Measurements from ENCODE around the gene NEDD8. TPM values are rescaled to one million over a fixed set of nuclear protein-coding genes. Genes with fewer than 3 reads are reported as not detected.

NEDD8 gene
- total and polyA plus RNA-seq, 8 donors, result 85.4 to 244 (median 166) TPM; not detected in 1

GRCh38 chr14:24243336-24243836 is 11.2 kb upstream of the NEDD8 start:
- WGBS, 5 donors, result 36 to 39% (median 38%) methylated on average over 10 of the region's 10 CpGs
- Histone ChIP-seq H3K27ac (peak overlapping the region; percentile 92 to 100 (median 99)), H3K27me3 (no peaks in the 10 kb centered on the region), H3K4me1 (peaks cover 35 to 52% (median 44%) of the 10 kb centered on the region in 4 donors), H3K36me3 (peaks cover 22 to 30% (median 29%) of the 10 kb centered on the region in 4 donors), H3K9me3 (no peaks in the 10 kb centered on the region), H3K4me3 (peak overlapping the region; percentile 65 to 84 (median 71))
- intact Hi-C loops (cut with DNase I; ENCODE audit: low total_unique reads), result loop anchor here (10.0 kb wide), 1 partner anchor 51 kb away; the partner anchor contains the start of genes DHRS1 and NOP9
- TF ChIP-seq, protein P1, sequence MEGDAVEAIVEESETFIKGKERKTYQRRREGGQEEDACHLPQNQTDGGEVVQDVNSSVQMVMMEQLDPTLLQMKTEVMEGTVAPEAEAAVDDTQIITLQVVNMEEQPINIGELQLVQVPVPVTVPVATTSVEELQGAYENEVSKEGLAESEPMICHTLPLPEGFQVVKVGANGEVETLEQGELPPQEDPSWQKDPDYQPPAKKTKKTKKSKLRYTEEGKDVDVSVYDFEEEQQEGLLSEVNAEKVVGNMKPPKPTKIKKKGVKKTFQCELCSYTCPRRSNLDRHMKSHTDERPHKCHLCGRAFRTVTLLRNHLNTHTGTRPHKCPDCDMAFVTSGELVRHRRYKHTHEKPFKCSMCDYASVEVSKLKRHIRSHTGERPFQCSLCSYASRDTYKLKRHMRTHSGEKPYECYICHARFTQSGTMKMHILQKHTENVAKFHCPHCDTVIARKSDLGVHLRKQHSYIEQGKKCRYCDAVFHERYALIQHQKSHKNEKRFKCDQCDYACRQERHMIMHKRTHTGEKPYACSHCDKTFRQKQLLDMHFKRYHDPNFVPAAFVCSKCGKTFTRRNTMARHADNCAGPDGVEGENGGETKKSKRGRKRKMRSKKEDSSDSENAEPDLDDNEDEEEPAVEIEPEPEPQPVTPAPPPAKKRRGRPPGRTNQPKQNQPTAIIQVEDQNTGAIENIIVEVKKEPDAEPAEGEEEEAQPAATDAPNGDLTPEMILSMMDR (IDR thresholded peaks at IDR 0.05), result no peak
- TF ChIP-seq EP300 (IDR thresholded peaks at IDR 0.05) (no peak), POLR2A (IDR thresholded peaks at IDR 0.05) (no peak), POLR2AphosphoS5 (IDR thresholded peaks at IDR 0.05) (no peak)
- peak in 1 of 2 donors; percentile 58 for DNase-seq

DNA sequence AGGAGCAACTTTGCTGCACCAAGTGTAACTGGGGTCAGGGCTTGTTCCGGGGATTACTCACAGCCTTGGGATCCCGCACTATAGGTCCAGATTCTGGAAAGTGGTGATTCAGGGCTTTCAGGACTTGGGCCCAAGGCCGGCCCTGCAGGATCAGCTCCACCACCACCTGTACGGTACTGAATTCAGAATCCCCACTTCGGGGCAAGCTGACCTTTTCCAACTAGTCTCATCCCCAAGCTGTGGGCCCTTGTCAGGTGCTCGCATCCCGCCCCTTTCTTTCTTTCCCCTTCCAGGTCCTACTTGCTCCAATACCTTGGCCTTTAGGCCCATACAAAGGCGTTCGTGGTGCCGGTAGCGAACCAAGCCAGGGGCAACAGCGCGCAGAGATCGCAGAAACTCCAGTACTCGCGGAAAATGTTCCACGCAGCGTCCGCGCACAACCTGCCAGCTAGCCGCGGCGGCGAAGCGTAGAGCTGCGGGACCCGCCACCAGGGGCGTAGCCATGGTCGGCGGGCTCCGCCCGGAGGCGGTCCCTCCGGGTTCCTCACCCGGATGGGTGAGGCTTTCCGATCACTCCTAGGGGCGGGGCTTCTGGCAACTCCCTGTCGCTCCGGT is 9.8 kb upstream of the NEDD8 start:
- intact Hi-C loops (cut with DNase I; ENCODE audit: low total_unique reads), result loop anchor here (10.0 kb wide), 1 partner anchor 53 kb away; the partner anchor contains the start of genes DHRS1 and NOP9
- Histone ChIP-seq H3K4me1 (peaks cover 35 to 59% (median 52%) of the 10 kb centered on the region in 4 donors), H3K9me3 (no peaks in the 10 kb centered on the region), H3K4me3 (peak overlapping the region; percentile 65 to 84 (median 71)), H3K27ac (peak overlapping the region; percentile 92 to 100 (median 99)), H3K36me3 (peaks cover 36 to 45% (median 44%) of the 10 kb centered on the region in 4 donors), H3K27me3 (no peaks in the 10 kb centered on the region)
- WGBS, 5 donors, result 1 to 8% (median 1%) methylated on average over 12 to 39 of the region's 39 CpGs
- DNase-seq, result peak; percentile 94 to 97
- TF ChIP-seq POLR2AphosphoS5 (IDR thresholded peaks at IDR 0.05), result peak in 1 of 3 donors; percentile 0
- no peak for TF ChIP-seq POLR2A (IDR thresholded peaks at IDR 0.05)
- TF ChIP-seq, protein P1 (IDR thresholded peaks at IDR 0.05), result peak in 5 of 7 experiments; percentile 60 to 87 (median 75)

DNA sequence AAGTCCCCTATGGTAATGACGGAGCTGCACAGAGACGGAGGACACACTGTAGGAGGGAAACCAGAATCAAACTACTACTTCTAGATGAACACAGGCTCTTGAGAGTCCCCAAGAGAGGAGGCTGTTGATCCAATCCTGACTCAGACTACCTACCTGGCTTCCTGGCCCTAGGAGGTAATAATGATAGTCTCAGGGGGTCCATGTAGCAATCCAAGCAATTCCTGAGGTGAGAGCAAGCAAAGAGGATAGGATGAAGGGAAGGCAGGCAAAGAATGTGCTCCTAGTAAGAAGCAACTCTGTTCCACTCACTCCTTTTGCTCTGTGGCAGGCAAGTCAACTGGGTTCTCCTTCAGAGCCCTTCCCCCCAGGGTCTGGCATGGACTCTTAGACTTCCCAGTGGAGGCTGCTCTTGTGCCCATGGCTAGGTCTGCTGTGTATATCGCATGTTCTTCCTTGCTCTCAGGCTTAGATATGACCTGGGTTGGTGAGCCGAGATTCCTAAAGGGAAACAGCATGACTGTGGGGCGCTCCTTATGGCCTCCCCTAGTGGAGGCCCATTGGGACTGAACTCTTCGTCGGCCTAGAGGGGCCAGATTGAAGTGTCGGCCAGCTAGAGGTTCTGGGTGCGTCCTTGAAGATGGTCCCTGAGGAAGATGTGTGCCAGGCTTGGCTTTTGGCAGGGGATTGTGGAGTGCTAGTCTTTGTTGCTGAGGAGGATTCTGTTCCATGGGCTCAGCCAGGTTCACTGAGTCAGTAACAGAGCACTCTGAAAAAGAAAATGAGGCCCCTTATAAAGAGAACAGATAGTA is 8.1 kb upstream of the NEDD8 start:
- H3K36me3 ChIP-seq, result peaks cover 49 to 61% (median 60%) of the 10 kb centered on the region in 4 donors
- no peak for TF ChIP-seq EP300 (IDR thresholded peaks at IDR 0.05)
- no peak for TF ChIP-seq POLR2A (IDR thresholded peaks at IDR 0.05)
- TF ChIP-seq, protein P1 (IDR thresholded peaks at IDR 0.05), result no peak
- no peak for TF ChIP-seq POLR2AphosphoS5 (IDR thresholded peaks at IDR 0.05)
- H3K27me3 ChIP-seq, result no peaks in the 10 kb centered on the region
- H3K4me1 ChIP-seq, result peaks cover 35 to 74% (median 57%) of the 10 kb centered on the region in 4 donors
- intact Hi-C loops (cut with DNase I; ENCODE audit: low total_unique reads), result loop anchor here (10.0 kb wide), 1 partner anchor 54 kb away; the partner anchor contains the start of genes DHRS1 and NOP9
- peak overlapping the region in 2 of 4 donors; percentile 66 to 84 for H3K4me3 ChIP-seq
- 84 to 94% (median 93%) methylated on average over 9 of the region's 9 CpGs for WGBS, 5 donors
- H3K9me3 ChIP-seq, result no peaks in the 10 kb centered on the region
- H3K27ac ChIP-seq, result peak overlapping the region in 4 of 5 donors; percentile 13 to 100 (median 100)
- DNase-seq, result no peak

- TF ChIP-seq, protein P1 (IDR thresholded peaks at IDR 0.05), result no peak
- TF ChIP-seq POLR2A (IDR thresholded peaks at IDR 0.05) (no peak), POLR2AphosphoS5 (IDR thresholded peaks at IDR 0.05) (no peak), EP300 (IDR thresholded peaks at IDR 0.05) (no peak)
- H3K27me3 ChIP-seq, result no peaks in the 10 kb centered on the region
- peaks cover 43 to 88% (median 72%) of the 10 kb centered on the region in 4 donors for H3K4me1 ChIP-seq
- no peaks in the 10 kb centered on the region for H3K9me3 ChIP-seq
- DNase-seq, result no peak
- no peak overlapping the region for H3K4me3 ChIP-seq
- H3K36me3 ChIP-seq, result peaks cover 49 to 70% (median 62%) of the 10 kb centered on the region in 4 donors
- intact Hi-C loops (cut with DNase I; ENCODE audit: low total_unique reads), result no loop called here
- 78 to 94% (median 91%) methylated on average over 5 of the region's 5 CpGs for WGBS, 5 donors
- peak overlapping the region in 2 of 5 donors; percentile 18 to 99 for H3K27ac ChIP-seq
These were observed 6.4 kb upstream of the NEDD8 start for GRCh38 chr14:24238527-24239037.
